Naive thymus-derived CD4-positive, alpha-beta T cell (primary cell): ENCODE results near the gene PHACTR1. TPM values are rescaled to one million over a fixed set of nuclear protein-coding genes. Genes with fewer than 3 reads are reported as not detected.

Source experiments
- ATAC-seq: fragments of 150-1000 bp; cut with Tn5 transposase; 2 replicates; pipeline ENCODE4 v1.10.0; 2021; ENCODE audit warnings: mild to moderate bottlenecking, moderate library complexity
- CTCF ChIA-PET: fragments of 350-600 bp; sonication (Branson Sonifier 250); formaldehyde crosslinking; loops from one replicate; lab custom pipeline; 2021; ENCODE audit warnings: antibody characterized with exemption; lab: Charles Lee
- POLR2A ChIA-PET: fragments of 350-600 bp; sonication (Branson Sonifier 250); formaldehyde crosslinking; loops from one replicate; lab custom pipeline; 2021; ENCODE audit warnings: antibody characterized with exemption, inconsistent platforms; lab: Charles Lee
- DNase-seq, 9 donors: peaks; one replicate each; pipeline versions ENCODE4 v3.0.0 to v3.0.0-alpha.2; 2020 to 2022; ENCODE audit warnings: mixed read lengths in 1 of 9
- H3K27ac ChIP-seq: one replicate; pipeline ENCODE4 v1.7.0; 2013; ENCODE audit warnings: mild to moderate bottlenecking, low read depth, low read length, moderate library complexity
- H3K27me3 ChIP-seq, 2 donors: one replicate each; pipeline ENCODE4 v1.7.0; 2013; ENCODE audit warnings: low read length in 2 of 2, mild to moderate bottlenecking in 2 of 2, moderate library complexity in 2 of 2; ENCODE audit not compliant: control insufficient read depth in 2 of 2, insufficient read depth in 2 of 2
- H3K36me3 ChIP-seq, 3 experiments: 1 replicate in 2 of 3; 2 replicates in 1 of 3; pipeline ENCODE4 v1.7.0; 2013; ENCODE audit warnings: low read length in 3 of 3, mild to moderate bottlenecking in 3 of 3, moderate library complexity in 1 of 3; ENCODE audit not compliant: insufficient read depth in 3 of 3, control insufficient read depth in 2 of 3
- H3K4me1 ChIP-seq, 2 donors: one replicate each; pipeline ENCODE4 v1.7.0; 2013; ENCODE audit warnings: low read length in 2 of 2, mild to moderate bottlenecking in 2 of 2, moderate library complexity in 1 of 2; ENCODE audit not compliant: control insufficient read depth in 2 of 2, insufficient read depth in 2 of 2
- H3K4me3 ChIP-seq: 2 replicates; pipeline ENCODE4 v1.7.0; 2013; ENCODE audit warnings: mild to moderate bottlenecking, low read length
- H3K9me3 ChIP-seq, 3 experiments: 1 replicate in 2 of 3; 2 replicates in 1 of 3; pipeline ENCODE4 v1.7.0; 2013; ENCODE audit warnings: low read length in 3 of 3; ENCODE audit not compliant: control insufficient read depth in 2 of 3
- H3K27ac Mint-ChIP-seq, 9 donors: one replicate each; pipeline ENCODE4 v1.8.0; 2020 to 2022; ENCODE audit warnings: mixed read lengths in 9 of 9, mild to moderate bottlenecking in 8 of 9, moderate library complexity in 5 of 9, inconsistent platforms in 2 of 9
- H3K27me3 Mint-ChIP-seq, 5 donors: one replicate each; pipeline ENCODE4 v1.8.0; 2021 to 2022; ENCODE audit warnings: mixed read lengths in 5 of 5, mild to moderate bottlenecking in 1 of 5
- H3K36me3 Mint-ChIP-seq, 5 donors: one replicate each; pipeline ENCODE4 v1.8.0; 2020 to 2022; ENCODE audit warnings: mixed read lengths in 5 of 5, mild to moderate bottlenecking in 3 of 5, inconsistent platforms in 1 of 5
- H3K4me1 Mint-ChIP-seq, 7 donors: one replicate each; pipeline ENCODE4 v1.8.0; 2020 to 2022; ENCODE audit warnings: mixed read lengths in 7 of 7, mild to moderate bottlenecking in 3 of 7, inconsistent platforms in 1 of 7
- H3K4me3 Mint-ChIP-seq, 10 donors: one replicate each; pipeline ENCODE4 v1.8.0; 2020 to 2022; ENCODE audit warnings: mild to moderate bottlenecking in 10 of 10, mixed read lengths in 10 of 10, moderate library complexity in 6 of 10, inconsistent platforms in 2 of 10
- H3K9me3 Mint-ChIP-seq, 11 donors: one replicate each; pipeline ENCODE4 v1.8.0; 2020 to 2022; ENCODE audit warnings: mixed read lengths in 11 of 11, mild to moderate bottlenecking in 4 of 11, inconsistent platforms in 1 of 11, moderate library complexity in 1 of 11
- intact Hi-C, 2 donors: fragments of 100-400 bp; cut with micrococcal nuclease; formaldehyde crosslinking; loops; one replicate each; pipeline ENCODE4 v1.15.1; 2023
- polyA plus RNA-seq, 2 donors: library from polyadenylated mRNA; unstranded; fragments of 300-500 nt; fragmentation: Illumina TruSeq; gene quantifications; one replicate each; pipeline ENCODE4 v1.2.3, GENCODE V29; 2021
- total RNA-seq, 6 experiments: library from RNA in 5 of 6; stranded (reverse) in 5 of 6; gene quantifications; 1 replicate in 5 of 6; 2 replicates in 1 of 6; pipeline ENCODE4 v1.2.3 and lab custom pipeline; 2021 to 2026

PHACTR1 gene
- total and polyA plus RNA-seq, 7 experiments from 2014 or later: 0.18 to 43.1 (median 0.62) TPM

DNA sequence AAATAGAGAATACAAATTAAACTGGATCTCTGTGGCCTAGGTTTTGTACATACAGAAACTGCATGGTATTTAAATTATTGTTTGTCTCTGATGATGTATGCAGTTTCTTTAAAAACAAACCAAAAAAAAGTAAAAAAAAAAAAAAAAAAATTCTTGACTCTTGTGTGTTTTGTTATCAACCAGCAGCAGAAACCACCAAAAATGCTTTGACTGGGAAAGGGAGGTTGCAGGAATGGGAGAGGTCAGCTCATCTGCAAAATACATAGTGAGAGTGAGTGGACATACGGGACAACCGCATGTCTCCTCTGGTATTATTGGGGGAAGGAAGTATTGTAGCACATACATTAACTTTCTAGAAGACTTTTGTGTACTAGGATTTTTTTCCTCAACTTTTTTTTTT, 573.8 kb downstream of the PHACTR1 start:
- DNase-seq (no peak), ATAC-seq (no peak)
- Mint-ChIP-seq H3K27me3 (no peaks in the 10 kb centered on the region), H3K36me3 (peaks cover 26 to 70% (median 62%) of the 10 kb centered on the region in 5 donors), H3K4me1 (peaks cover 0 to 2% (median 0%) of the 10 kb centered on the region in 7 donors), H3K4me3 (no peak overlapping the region), H3K9me3 (peaks cover 0 to 48% (median 16%) of the 10 kb centered on the region in 11 donors), H3K27ac (no peak overlapping the region)
- Histone ChIP-seq H3K9me3 (peaks cover 0 to 28% (median 15%) of the 10 kb centered on the region in 3 experiments), H3K4me1 (no peaks in the 10 kb centered on the region), H3K27me3 (no peaks in the 10 kb centered on the region), H3K27ac (no peak overlapping the region), H3K36me3 (peaks cover 0 to 32% (median 0%) of the 10 kb centered on the region in 3 experiments), H3K4me3 (no peak overlapping the region)
- ChIA-PET POLR2A (no interaction called here), CTCF (no interaction called here)
- intact Hi-C loops: no loop called here

DNA sequence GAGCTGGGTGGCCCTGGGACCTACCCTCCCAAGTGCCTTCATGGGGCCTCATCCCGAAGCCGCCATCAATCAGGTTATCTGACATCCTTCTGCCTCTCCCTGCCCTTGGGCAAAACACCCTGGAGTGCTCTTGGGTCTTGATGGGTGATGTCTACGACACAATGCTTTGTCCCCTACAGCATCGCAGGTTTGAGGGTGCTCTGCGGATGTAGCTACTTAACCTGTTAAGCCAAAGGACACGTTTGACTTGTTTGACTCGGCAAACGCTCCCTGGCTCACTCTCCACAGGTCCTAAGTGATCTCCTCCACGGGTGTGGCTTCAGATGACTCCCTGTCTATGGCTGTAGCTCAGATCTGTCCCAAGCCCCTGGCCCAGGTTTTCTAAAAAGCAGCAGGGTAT, 576.2 kb downstream of the PHACTR1 start:
- ATAC-seq: no peak
- Histone ChIP-seq H3K27ac (no peak overlapping the region), H3K4me3 (no peak overlapping the region), H3K4me1 (no peaks in the 10 kb centered on the region), H3K9me3 (peaks cover 0 to 8% (median under 1%) of the 10 kb centered on the region in 3 experiments), H3K36me3 (peaks cover 0 to 53% (median 0%) of the 10 kb centered on the region in 3 experiments), H3K27me3 (no peaks in the 10 kb centered on the region)
- Mint-ChIP-seq H3K4me3 (no peak overlapping the region), H3K4me1 (peaks cover 0 to 2% (median 0%) of the 10 kb centered on the region in 7 donors), H3K27me3 (no peaks in the 10 kb centered on the region), H3K36me3 (peaks cover 21 to 80% (median 55%) of the 10 kb centered on the region in 5 donors), H3K9me3 (peaks cover 0 to 24% (median 8%) of the 10 kb centered on the region in 11 donors), H3K27ac (no peak overlapping the region)
- ChIA-PET POLR2A (no interaction called here), CTCF (no interaction called here)
- intact Hi-C loops: no loop called here
- no peak for DNase-seq

- intact Hi-C loops: no loop called here
- ChIA-PET POLR2A (no interaction called here), CTCF (no interaction called here)
- Mint-ChIP-seq H3K27ac (no peak overlapping the region), H3K4me1 (peaks cover 0 to 2% (median 0%) of the 10 kb centered on the region in 7 donors), H3K4me3 (no peak overlapping the region), H3K36me3 (peaks cover 23 to 85% (median 64%) of the 10 kb centered on the region in 5 donors), H3K9me3 (peaks cover 0 to 8% (median 4%) of the 10 kb centered on the region in 11 donors), H3K27me3 (no peaks in the 10 kb centered on the region)
- Histone ChIP-seq H3K4me1 (no peaks in the 10 kb centered on the region), H3K4me3 (no peak overlapping the region), H3K27ac (no peak overlapping the region), H3K36me3 (peaks cover 0 to 56% (median 0%) of the 10 kb centered on the region in 3 experiments), H3K9me3 (no peaks in the 10 kb centered on the region), H3K27me3 (no peaks in the 10 kb centered on the region)
- DNase-seq (no peak), ATAC-seq (peak; percentile 40)
Measured at GRCh38 chr6:13294499-13295069, 578.0 kb downstream of the PHACTR1 start.

- Mint-ChIP-seq H3K27ac (no peak overlapping the region), H3K36me3 (peaks cover 23 to 86% (median 57%) of the 10 kb centered on the region in 5 donors), H3K27me3 (no peaks in the 10 kb centered on the region), H3K4me3 (no peak overlapping the region), H3K4me1 (peaks cover 0 to 2% (median 0%) of the 10 kb centered on the region in 7 donors), H3K9me3 (peaks cover 0 to 3% (median 0%) of the 10 kb centered on the region in 11 donors)
- H3K27me3 ChIP-seq: no peaks in the 10 kb centered on the region
- ATAC-seq: no peak
- H3K27ac ChIP-seq: no peak overlapping the region
- ChIA-PET POLR2A (no interaction called here), CTCF (no interaction called here)
- intact Hi-C loops: no loop called here
- peak in 1 of 9 donors; percentile 2 for DNase-seq
- H3K9me3 ChIP-seq: no peaks in the 10 kb centered on the region
- H3K4me1 ChIP-seq: no peaks in the 10 kb centered on the region
- peaks cover 0 to 66% (median 0%) of the 10 kb centered on the region in 3 experiments for H3K36me3 ChIP-seq
- no peak overlapping the region for H3K4me3 ChIP-seq
Measured at GRCh38 chr6:13295576-13295975, 579.0 kb downstream of the PHACTR1 start.

GRCh38 chr6:13296536-13296997, 580.0 kb downstream of the PHACTR1 start:
- no peaks in the 10 kb centered on the region for H3K27me3 ChIP-seq
- no peak for DNase-seq
- Mint-ChIP-seq H3K4me3 (no peak overlapping the region), H3K4me1 (peaks cover 0 to 2% (median 0%) of the 10 kb centered on the region in 7 donors), H3K27ac (no peak overlapping the region), H3K9me3 (peaks cover 0 to 3% (median 0%) of the 10 kb centered on the region in 11 donors), H3K27me3 (no peaks in the 10 kb centered on the region), H3K36me3 (peaks cover 23 to 89% (median 62%) of the 10 kb centered on the region in 5 donors)
- no peaks in the 10 kb centered on the region for H3K9me3 ChIP-seq
- no peak for ATAC-seq
- no peaks in the 10 kb centered on the region for H3K4me1 ChIP-seq
- CTCF ChIA-PET: no interaction called here
- no peak overlapping the region for H3K4me3 ChIP-seq
- intact Hi-C loops: no loop called here
- peaks cover 0 to 71% (median 0%) of the 10 kb centered on the region in 3 experiments for H3K36me3 ChIP-seq
- no peak overlapping the region for H3K27ac ChIP-seq
- POLR2A ChIA-PET: no interaction called here

DNA sequence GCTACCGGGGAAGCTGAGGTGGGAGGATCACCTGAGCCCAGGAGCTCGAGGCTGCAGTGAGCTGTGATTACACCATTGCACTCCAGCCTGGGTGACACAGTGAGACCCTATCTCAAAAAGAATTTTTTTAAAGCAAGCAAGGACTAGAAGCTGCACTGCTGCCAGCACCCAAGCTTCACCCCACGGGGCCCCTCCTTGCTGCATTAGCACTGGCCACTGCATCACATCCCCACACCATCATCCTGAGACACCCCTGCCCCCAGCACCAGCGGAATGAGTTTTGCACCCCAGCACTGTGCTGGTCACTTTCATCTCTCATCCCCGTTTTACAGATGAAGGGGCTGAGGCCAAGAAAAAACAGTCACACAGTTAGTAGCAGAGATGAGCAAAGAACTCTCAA, 580.8 kb downstream of the PHACTR1 start:
- H3K36me3 ChIP-seq: peaks cover 0 to 75% (median 0%) of the 10 kb centered on the region in 3 experiments
- H3K9me3 ChIP-seq: no peaks in the 10 kb centered on the region
- DNase-seq: no peak
- no peak for ATAC-seq
- Mint-ChIP-seq H3K36me3 (peaks cover 23 to 88% (median 61%) of the 10 kb centered on the region in 5 donors), H3K27me3 (no peaks in the 10 kb centered on the region), H3K9me3 (peaks cover 0 to 3% (median 0%) of the 10 kb centered on the region in 11 donors), H3K4me3 (no peak overlapping the region), H3K27ac (no peak overlapping the region), H3K4me1 (peaks cover 0 to 5% (median 0%) of the 10 kb centered on the region in 7 donors)
- no peaks in the 10 kb centered on the region for H3K4me1 ChIP-seq
- ChIA-PET POLR2A (no interaction called here), CTCF (no interaction called here)
- H3K27ac ChIP-seq: no peak overlapping the region
- intact Hi-C loops: no loop called here
- no peaks in the 10 kb centered on the region for H3K27me3 ChIP-seq
- H3K4me3 ChIP-seq: no peak overlapping the region
